Pons (tissue), 1 donor: ENCODE data around the gene HERC2.
"Not testable (repeated sequence)": the region's sequence is repeated elsewhere in the genome, so short reads cannot be mapped to it uniquely, and the experiment has no call there.

ENCODE experiments used
- DNase-seq: peaks from one replicate; pipeline ENCODE4 v3.0.0-alpha.2; 2016; ENCODE audit warnings: low spot score

The HERC2 gene

GRCh38 chr15:28281876-28282275 lies 40.1 kb downstream of the HERC2 start:
- no peak for DNase-seq

DNA sequence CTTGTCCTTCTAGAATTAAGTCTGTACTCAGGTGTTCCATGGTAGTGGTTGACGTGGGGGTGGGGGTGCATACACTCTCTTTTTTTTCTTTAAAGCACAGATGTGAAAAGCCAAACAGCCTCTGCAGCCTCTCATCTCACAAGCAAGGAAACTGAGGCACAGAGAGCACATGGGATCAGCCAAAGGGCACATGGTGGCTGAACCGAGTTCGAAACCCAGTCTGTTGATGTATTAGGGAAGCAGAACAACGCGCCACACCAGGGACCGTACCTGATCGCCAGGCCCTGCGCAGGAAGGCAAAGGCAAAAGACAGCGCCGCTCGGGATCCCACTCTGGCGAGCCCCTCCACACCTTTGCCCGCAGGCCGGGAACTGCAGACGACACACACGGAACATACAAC lies 47.3 kb downstream of the HERC2 start:
- DNase-seq: no peak

DNA sequence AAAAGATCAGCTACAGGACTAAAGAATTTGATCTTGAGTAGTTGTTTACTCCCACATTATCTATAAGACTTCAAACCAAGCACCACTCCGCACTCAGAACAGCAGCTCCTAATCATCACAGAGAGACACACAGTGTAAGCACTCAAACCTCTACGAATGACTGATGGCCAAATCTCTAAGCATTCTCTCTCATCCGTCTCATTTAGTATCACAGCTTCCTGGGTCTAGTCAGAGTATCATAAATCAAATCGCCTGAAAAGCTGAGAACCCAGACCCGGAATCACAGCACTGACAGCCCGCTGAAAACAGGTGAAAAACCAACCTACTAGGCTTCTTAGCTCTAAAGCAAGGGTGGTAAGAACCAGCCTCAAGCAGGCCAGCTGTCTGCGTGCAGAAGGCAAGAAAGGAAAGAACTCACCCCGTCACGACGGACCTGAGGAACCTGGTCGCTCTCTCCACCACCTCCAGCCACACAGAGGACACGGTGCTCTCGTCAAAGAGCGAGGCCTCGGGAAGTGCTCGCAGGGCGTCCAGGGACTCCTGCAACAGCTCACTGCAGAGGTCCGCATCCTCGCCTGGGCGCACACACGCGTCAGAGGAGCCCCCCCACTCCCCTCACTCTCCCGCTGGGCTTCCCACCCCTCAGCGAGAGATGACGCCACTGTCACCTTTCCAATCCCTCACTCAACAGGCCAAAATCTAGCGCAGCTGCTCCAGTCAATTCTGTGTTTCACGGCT lies 47.9 kb downstream of the HERC2 start:
- DNase-seq: no peak

- DNase-seq: no peak
Observed at GRCh38 chr15:28273468-28273867, 48.5 kb downstream of the HERC2 start.

- no peak for DNase-seq
Observed at GRCh38 chr15:28272587-28272986, 49.4 kb downstream of the HERC2 start.

DNA sequence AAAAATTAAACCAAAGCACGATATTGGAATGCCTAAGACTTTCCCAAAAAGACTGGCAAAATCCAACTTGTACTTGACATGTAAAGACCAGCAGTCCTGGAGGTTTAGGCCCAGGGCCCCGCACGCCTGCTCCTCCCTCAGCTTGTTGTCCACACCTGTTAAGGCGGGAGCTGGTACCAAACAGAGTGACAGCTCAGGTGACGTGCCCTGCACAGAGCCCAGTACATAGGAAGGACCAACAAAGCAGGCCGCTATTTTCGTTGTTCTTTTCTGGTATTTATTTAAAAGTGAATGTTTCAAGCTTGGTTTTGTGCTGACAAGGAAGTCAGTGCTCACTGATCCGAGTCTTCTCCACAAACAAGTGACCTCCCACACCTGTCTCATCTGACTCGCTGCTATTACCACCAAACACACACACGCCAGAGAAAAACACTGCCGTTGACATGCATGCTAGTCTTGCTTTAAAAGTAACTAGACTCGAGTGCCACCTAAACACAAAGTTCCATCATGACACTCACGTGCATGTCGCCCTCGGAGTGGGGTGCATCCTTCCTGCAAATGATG lies 50.2 kb downstream of the HERC2 start:
- DNase-seq: no peak

DNA sequence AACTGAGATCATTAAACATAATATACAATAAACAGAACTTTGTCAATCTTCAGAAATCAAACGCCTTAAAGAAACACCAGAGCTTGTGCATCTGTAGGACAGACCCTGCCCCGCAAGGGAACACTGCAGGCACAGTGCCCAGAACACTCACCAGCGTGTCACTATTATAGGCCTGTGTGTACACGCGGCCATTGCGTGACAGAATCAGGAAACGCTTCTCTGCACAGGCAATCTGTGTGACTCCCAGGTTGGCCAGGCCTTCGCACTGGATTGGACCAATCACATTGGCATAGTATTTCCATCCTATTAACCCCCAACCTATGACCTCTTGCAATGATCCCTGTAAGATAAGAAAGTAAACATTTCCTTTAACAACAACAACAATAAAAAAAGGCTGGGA lies 52.9 kb downstream of the HERC2 start:
- no peak for DNase-seq

- DNase-seq: no peak
Observed at GRCh38 chr15:28267727-28268126, 54.3 kb downstream of the HERC2 start.

GRCh38 chr15:28265334-28266019 lies 56.5 kb downstream of the HERC2 start:
- no peak for DNase-seq

GRCh38 chr15:28264166-28264565 lies 57.8 kb downstream of the HERC2 start:
- no peak for DNase-seq

DNA sequence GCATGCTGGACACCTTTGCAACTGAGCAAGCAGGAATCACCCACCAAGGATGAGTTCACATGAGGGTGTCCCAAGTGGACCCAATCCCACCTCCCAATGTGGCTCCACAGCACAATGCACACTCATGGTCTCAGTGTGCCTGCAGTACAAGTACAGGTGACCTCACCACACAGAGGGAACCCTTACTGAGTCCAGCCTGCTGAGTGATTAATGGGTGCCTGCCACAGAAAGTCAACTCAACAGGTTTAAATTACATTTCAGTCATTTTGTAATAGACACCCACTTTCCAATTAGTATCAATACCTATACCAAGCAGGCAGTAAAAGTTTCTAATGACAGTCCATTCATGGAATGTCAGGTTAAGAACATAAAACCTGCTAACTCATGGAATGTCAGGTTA lies 59.5 kb downstream of the HERC2 start:
- no peak for DNase-seq

DNA sequence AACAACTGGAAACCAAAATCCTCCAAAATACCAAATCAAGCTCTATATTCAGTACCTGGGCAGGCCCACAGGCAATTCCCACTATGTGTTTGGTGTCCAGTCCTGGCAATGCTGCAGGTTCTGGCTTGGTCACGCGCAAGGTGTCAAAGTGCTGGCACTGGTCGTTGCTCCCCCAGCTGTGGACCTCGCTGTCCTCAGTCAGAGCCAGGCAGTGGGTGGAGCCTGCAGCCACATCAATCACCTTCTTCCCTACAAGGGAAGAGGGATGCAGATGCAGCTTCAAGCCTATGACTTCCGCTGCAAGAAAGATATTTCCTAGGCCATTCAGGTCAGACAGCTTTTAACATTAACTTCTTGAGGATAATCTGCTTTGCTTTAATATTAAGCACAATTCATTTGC lies 61.3 kb downstream of the HERC2 start:
- DNase-seq: peak; percentile 32

GRCh38 chr15:28260317-28260716 lies 61.7 kb downstream of the HERC2 start:
- DNase-seq: no peak

- no peak for DNase-seq
Observed at GRCh38 chr15:28255965-28256364, 66.0 kb downstream of the HERC2 start.

DNA sequence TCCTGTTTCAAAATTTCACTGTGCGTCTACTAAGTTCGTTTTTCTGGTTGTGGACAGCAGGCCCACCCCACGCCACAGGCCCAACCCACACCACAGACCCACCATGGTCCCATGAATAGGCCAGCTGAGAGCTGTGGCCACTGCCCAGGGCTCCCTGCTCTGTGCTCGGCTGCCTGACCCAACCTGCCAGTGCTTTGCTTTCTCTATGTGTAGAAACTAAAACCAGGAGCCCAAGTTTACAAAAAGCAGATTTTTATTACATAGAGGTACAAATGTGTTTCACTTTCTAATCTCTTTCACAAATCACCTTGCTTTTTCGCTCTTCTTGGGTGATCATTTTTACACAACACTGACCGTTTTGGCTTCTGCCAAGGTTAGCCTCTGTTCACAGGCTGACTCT lies 69.1 kb downstream of the HERC2 start:
- no peak for DNase-seq

GRCh38 chr15:28246605-28247004 lies 75.4 kb downstream of the HERC2 start:
- DNase-seq: no peak

GRCh38 chr15:28243901-28244300 lies 78.1 kb downstream of the HERC2 start:
- DNase-seq: no peak

DNA sequence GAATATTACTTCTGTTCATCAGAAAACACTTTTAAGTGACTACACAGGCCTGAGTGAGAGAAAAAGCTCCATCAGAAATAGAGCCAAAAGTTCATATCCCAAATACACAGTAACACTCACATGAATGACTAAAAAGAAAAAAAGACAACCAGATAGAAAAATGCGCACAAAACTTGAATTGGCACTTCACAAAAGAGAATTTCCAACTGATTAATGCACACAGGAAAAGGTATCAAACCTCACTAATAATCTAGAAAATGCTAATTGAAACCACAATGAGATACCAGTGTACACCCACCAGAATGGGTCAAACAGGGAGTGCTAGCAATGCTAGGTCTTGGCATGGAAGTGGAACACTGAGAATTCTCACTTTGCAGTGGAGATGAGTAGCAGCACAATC lies 78.6 kb downstream of the HERC2 start:
- DNase-seq: no peak

GRCh38 chr15:28238296-28238695 lies 83.7 kb downstream of the HERC2 start:
- not testable (repeated sequence) for DNase-seq

DNA sequence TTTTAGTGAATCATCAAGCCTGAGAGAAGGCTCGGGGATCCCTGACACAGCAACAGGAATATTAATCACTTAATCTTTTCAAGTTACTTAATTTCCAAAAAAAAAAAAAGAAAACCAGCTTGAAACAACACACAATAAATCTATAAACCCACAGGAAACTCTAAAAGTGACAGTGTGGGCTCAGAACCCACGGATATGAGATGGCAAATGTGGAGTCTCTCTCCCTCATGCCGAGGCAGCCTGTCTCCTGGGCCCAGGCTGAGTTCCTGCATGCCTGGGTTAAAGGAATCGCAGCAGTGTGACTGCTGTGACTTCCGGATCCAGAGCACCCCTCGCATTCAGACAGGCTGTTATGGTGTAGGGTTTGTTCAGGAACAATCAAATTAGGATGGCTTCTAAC lies 90.2 kb downstream of the HERC2 start:
- not testable (repeated sequence) for DNase-seq

GRCh38 chr15:28231336-28231735 lies 90.6 kb downstream of the HERC2 start:
- not testable (repeated sequence) for DNase-seq

- DNase-seq: not testable (repeated sequence)
Observed at GRCh38 chr15:28228990-28229640, 92.9 kb downstream of the HERC2 start.

- DNase-seq: no peak
Observed at GRCh38 chr15:28228096-28228495, 93.9 kb downstream of the HERC2 start.
